ENCODE data around the gene PCDHGA6. TPM values are rescaled to one million over a fixed set of nuclear protein-coding genes. Genes with fewer than 3 reads are reported as not detected.
"Not testable (repeated sequence)": the region's sequence is repeated elsewhere in the genome, so short reads cannot be mapped to it uniquely, and the experiment has no call there.

PCDHGA6 gene
- total RNA-seq, 1 donor from 2014 or later, result 0.49 TPM

GRCh38 chr5:141413540-141414069 is 39.9 kb downstream of the PCDHGA6 start:
- no peak for DNase-seq (ENCODE audit: low read depth, low spot score)

GRCh38 chr5:141414548-141415274 is 41.0 kb downstream of the PCDHGA6 start:
- Mint-ChIP-seq H3K36me3 (ENCODE audit: low read depth) (peaks cover 70% of the 10 kb centered on the region), H3K27me3 (ENCODE audit: low read depth) (peaks cover 21% of the 10 kb centered on the region), H3K4me3 (peak overlapping the region; percentile 79), H3K4me1 (peaks cover 28% of the 10 kb centered on the region), H3K9me3 (peaks cover 35% of the 10 kb centered on the region)
- DNase-seq (ENCODE audit: low read depth, low spot score); H3K27ac Mint-ChIP-seq (ENCODE audit: unreplicated experiment): not testable (repeated sequence)

More at GRCh38 chr5:141413540-141414069, 39.9 kb downstream of the PCDHGA6 start:
- Mint-ChIP-seq H3K36me3 (ENCODE audit: low read depth) (peaks cover 73% of the 10 kb centered on the region), H3K27ac (ENCODE audit: unreplicated experiment) (peak overlapping the region; percentile 75), H3K27me3 (ENCODE audit: low read depth) (peaks cover 22% of the 10 kb centered on the region), H3K4me3 (peak overlapping the region; percentile 94), H3K4me1 (peaks cover 33% of the 10 kb centered on the region), H3K9me3 (peaks cover 36% of the 10 kb centered on the region)
- no peak for TF ChIP-seq CTCF (conservative IDR thresholded peaks at IDR 0.05)

DNA sequence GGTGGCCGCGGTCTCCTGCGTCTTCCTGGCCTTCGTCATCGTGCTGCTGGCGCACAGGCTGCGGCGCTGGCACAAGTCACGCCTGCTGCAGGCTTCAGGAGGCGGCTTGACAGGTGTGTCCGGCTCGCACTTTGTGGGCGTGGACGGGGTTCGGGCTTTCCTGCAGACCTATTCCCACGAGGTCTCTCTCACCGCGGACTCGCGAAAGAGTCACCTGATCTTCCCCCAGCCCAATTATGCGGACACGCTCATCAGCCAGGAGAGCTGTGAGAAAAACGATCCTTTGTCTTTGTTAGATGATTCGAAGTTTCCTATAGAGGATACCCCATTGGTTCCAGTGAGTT is 41.6 kb downstream of the PCDHGA6 start:
- peak overlapping the region; percentile 66 for H3K4me3 Mint-ChIP-seq
- H3K36me3 Mint-ChIP-seq (ENCODE audit: low read depth), result peaks cover 72% of the 10 kb centered on the region
- not testable (repeated sequence) for H3K27ac Mint-ChIP-seq (ENCODE audit: unreplicated experiment); DNase-seq (ENCODE audit: low read depth, low spot score)
- H3K9me3 Mint-ChIP-seq, result peaks cover 36% of the 10 kb centered on the region
- H3K4me1 Mint-ChIP-seq, result peaks cover 26% of the 10 kb centered on the region
- peaks cover 19% of the 10 kb centered on the region for H3K27me3 Mint-ChIP-seq (ENCODE audit: low read depth)

- TF ChIP-seq CTCF (conservative IDR thresholded peaks at IDR 0.05), result peak; percentile 64
- Mint-ChIP-seq H3K4me1 (peaks cover 17% of the 10 kb centered on the region), H3K27me3 (ENCODE audit: low read depth) (peaks cover 13% of the 10 kb centered on the region), H3K4me3 (peak within 1 kb of the TSS; percentile 44), H3K9me3 (peaks cover 36% of the 10 kb centered on the region), H3K36me3 (ENCODE audit: low read depth) (peaks cover 82% of the 10 kb centered on the region)
- H3K27ac Mint-ChIP-seq (ENCODE audit: unreplicated experiment); DNase-seq (ENCODE audit: low read depth, low spot score): not testable (repeated sequence)
Measured at GRCh38 chr5:141417494-141418172, 43.9 kb downstream of the PCDHGA6 start, which contains the start of gene PCDHGB7. TSS of gene PCDHGB7 (plus strand) at chr5:141417677. CDS start at chr5:141417860, 183 bp downstream.

GRCh38 chr5:141419074-141419880 is 45.6 kb downstream of the PCDHGA6 start:
- peaks cover 7% of the 10 kb centered on the region for H3K27me3 Mint-ChIP-seq (ENCODE audit: low read depth)
- H3K9me3 Mint-ChIP-seq, result peaks cover 37% of the 10 kb centered on the region
- H3K4me3 Mint-ChIP-seq, result peak overlapping the region; percentile 47
- no peak for DNase-seq (ENCODE audit: low read depth, low spot score)
- peaks cover 78% of the 10 kb centered on the region for H3K36me3 Mint-ChIP-seq (ENCODE audit: low read depth)
- no peak overlapping the region for H3K27ac Mint-ChIP-seq (ENCODE audit: unreplicated experiment)
- peaks cover 3% of the 10 kb centered on the region for H3K4me1 Mint-ChIP-seq
- no peak for TF ChIP-seq CTCF (conservative IDR thresholded peaks at IDR 0.05)

- peak; percentile 61 for TF ChIP-seq CTCF (conservative IDR thresholded peaks at IDR 0.05)
- Mint-ChIP-seq H3K4me3 (peak within 1 kb of the TSS; percentile 75), H3K4me1 (no peaks in the 10 kb centered on the region), H3K27me3 (ENCODE audit: low read depth) (peaks cover 5% of the 10 kb centered on the region), H3K9me3 (peaks cover 30% of the 10 kb centered on the region), H3K36me3 (ENCODE audit: low read depth) (peaks cover 80% of the 10 kb centered on the region), H3K27ac (ENCODE audit: unreplicated experiment) (no peak within 1 kb of the TSS)
- no peak for DNase-seq (ENCODE audit: low read depth, low spot score)
Measured at GRCh38 chr5:141420855-141421488, 47.3 kb downstream of the PCDHGA6 start, which contains the start of gene PCDHGA11. TSS of gene PCDHGA11 (plus strand) at chr5:141421051. CDS start at chr5:141421228, 177 bp downstream.

All from neural crest cell (in vitro differentiated cells).